Sigmoid colon (tissue), 7 donors: Measurements from ENCODE around the gene OPCML. TPM values are rescaled to one million over a fixed set of nuclear protein-coding genes. Genes with fewer than 3 reads are reported as not detected.

ENCODE experiments used
- DNase-seq: peaks from one replicate; pipeline ENCODE4 v3.0.0-alpha.2; 2019
- H3K27ac ChIP-seq, 4 donors: fragments of 200-600 bp; sonication (generic); one replicate each; pipeline ENCODE4 v1.5.1; 2016 to 2019; ENCODE audit warnings: mild to moderate bottlenecking in 1 of 4
- H3K27me3 ChIP-seq, 3 donors: fragments of 200-600 bp; sonication (generic); one replicate each; pipeline ENCODE4 v1.5.1; 2019; ENCODE audit warnings: mild to moderate bottlenecking in 1 of 3
- H3K36me3 ChIP-seq, 4 donors: fragments of 200-600 bp; sonication (generic); one replicate each; pipeline ENCODE4 v1.5.1; 2016 to 2019
- H3K4me1 ChIP-seq, 4 donors: fragments of 200-600 bp; sonication (generic); one replicate each; pipeline ENCODE4 v1.5.1; 2017 to 2019
- H3K4me3 ChIP-seq, 4 donors: fragments of 200-600 bp; sonication (generic); one replicate each; pipeline ENCODE4 v1.5.1; 2017 to 2019; ENCODE audit warnings: mild to moderate bottlenecking in 2 of 4, moderate library complexity in 1 of 4
- H3K9me3 ChIP-seq, 4 donors: fragments of 200-600 bp in 3 of 4; sonication (generic) in 3 of 4; one replicate each; pipeline versions ENCODE4 v1.5.1 to v1.6.1; 2013 to 2019
- CTCF ChIP-seq, 4 experiments: fragments of 450-650 bp in 3 of 4; fragments of 200-600 bp in 1 of 4; IDR thresholded peaks; one replicate each; pipeline ENCODE4 v1.5.1; 2016 to 2019; ENCODE audit warnings: antibody characterized with exemption in 4 of 4, mild to moderate bottlenecking in 3 of 4, moderate library complexity in 2 of 4
- EP300 ChIP-seq, 4 donors: sonication (generic); formaldehyde crosslinking; IDR thresholded peaks; one replicate each; pipeline ENCODE4 v1.6.1; 2017; ENCODE audit warnings: antibody characterized with exemption in 4 of 4
- POLR2A ChIP-seq, 2 donors: fragments of 450-650 bp; IDR thresholded peaks; one replicate each; pipeline ENCODE4 v1.6.1; 2016; ENCODE audit warnings: antibody characterized with exemption in 2 of 2, mild to moderate bottlenecking in 2 of 2, moderate library complexity in 2 of 2
- POLR2AphosphoS5 ChIP-seq, 4 donors: sonication (generic); formaldehyde crosslinking; IDR thresholded peaks; one replicate each; pipeline ENCODE4 v1.6.1; 2017; ENCODE audit warnings: antibody characterized with exemption in 4 of 4
- WGBS, 2 donors: extraction: QIAGEN DNeasy Blood & Tissue Kit; methylation state at CpG; one replicate each; pipeline ENCODE4 v1.1.7; 2013; 5-methylcytosine and 5-hydroxymethylcytosine counted together
- intact Hi-C: fragments of 100-400 bp; cut with DNase I; formaldehyde crosslinking; loops from one replicate; pipeline ENCODE4 v1.15.1; 2023
- polyA plus RNA-seq, 3 donors: library from polyadenylated mRNA; stranded (reverse); fragments of 200-250 nt; gene quantifications; one replicate each; pipeline ENCODE4 v1.2.3, GENCODE V29; 2013
- total RNA-seq, 4 donors: library from RNA; depleted of rRNA; stranded (reverse); fragments of >200 nt; gene quantifications; one replicate each; pipeline ENCODE4 v1.1.0, GENCODE V29; 2016
- donor health status: healthy with polysubstance abuse.
- donor health status: Bipolar disorder and iron deficiency.
- donor health status: healthy.

The OPCML gene
- total and polyA plus RNA-seq, 7 donors: under 0.01 to 0.14 (median 0.03) TPM; not detected in 4

GRCh38 chr11:132734217-132734616, 798.1 kb downstream of the OPCML start:
- no peaks in the 10 kb centered on the region for H3K36me3 ChIP-seq
- no peaks in the 10 kb centered on the region for H3K4me1 ChIP-seq
- H3K4me3 ChIP-seq: no peak overlapping the region
- no peak for TF ChIP-seq POLR2A (IDR thresholded peaks at IDR 0.05)
- TF ChIP-seq EP300 (IDR thresholded peaks at IDR 0.05): no peak
- TF ChIP-seq POLR2AphosphoS5 (IDR thresholded peaks at IDR 0.05): no peak
- no peak for TF ChIP-seq CTCF (IDR thresholded peaks at IDR 0.05)
- no peak for DNase-seq
- H3K27ac ChIP-seq: no peak overlapping the region
- intact Hi-C loops: no loop called here
- H3K27me3 ChIP-seq: no peaks in the 10 kb centered on the region
- no peaks in the 10 kb centered on the region for H3K9me3 ChIP-seq
- WGBS, 2 donors: 70 to 74% methylated on average over 2 of the region's 2 CpGs

- H3K36me3 ChIP-seq: no peaks in the 10 kb centered on the region
- no peak for DNase-seq
- no peaks in the 10 kb centered on the region for H3K27me3 ChIP-seq
- H3K9me3 ChIP-seq: no peaks in the 10 kb centered on the region
- WGBS, 2 donors: 72% methylated on average over 14 of the region's 14 CpGs
- no peak overlapping the region for H3K4me3 ChIP-seq
- intact Hi-C loops: no loop called here
- no peaks in the 10 kb centered on the region for H3K4me1 ChIP-seq
- TF ChIP-seq POLR2AphosphoS5 (IDR thresholded peaks at IDR 0.05): no peak
- TF ChIP-seq CTCF (IDR thresholded peaks at IDR 0.05): no peak
- no peak overlapping the region for H3K27ac ChIP-seq
Measured at GRCh38 chr11:132728026-132728425, 804.3 kb downstream of the OPCML start.

- Histone ChIP-seq H3K4me3 (no peak overlapping the region), H3K9me3 (no peaks in the 10 kb centered on the region), H3K4me1 (no peaks in the 10 kb centered on the region), H3K27me3 (no peaks in the 10 kb centered on the region), H3K36me3 (no peaks in the 10 kb centered on the region), H3K27ac (no peak overlapping the region)
- no peak for TF ChIP-seq CTCF (IDR thresholded peaks at IDR 0.05)
- no peak for TF ChIP-seq EP300 (IDR thresholded peaks at IDR 0.05)
- TF ChIP-seq POLR2A (IDR thresholded peaks at IDR 0.05): no peak
- no peak for TF ChIP-seq POLR2AphosphoS5 (IDR thresholded peaks at IDR 0.05)
- no peak for DNase-seq
- 67 to 78% methylated on average over 5 of the region's 5 CpGs for WGBS, 2 donors
- intact Hi-C loops: no loop called here
Measured at GRCh38 chr11:132721526-132721925, 810.8 kb downstream of the OPCML start.

GRCh38 chr11:132719684-132720083, 812.6 kb downstream of the OPCML start:
- no peaks in the 10 kb centered on the region for H3K36me3 ChIP-seq
- no peak for DNase-seq
- no peak overlapping the region for H3K27ac ChIP-seq
- no peaks in the 10 kb centered on the region for H3K9me3 ChIP-seq
- no peaks in the 10 kb centered on the region for H3K27me3 ChIP-seq
- 63 to 79% methylated on average over 4 of the region's 4 CpGs for WGBS, 2 donors
- intact Hi-C loops: no loop called here
- no peaks in the 10 kb centered on the region for H3K4me1 ChIP-seq
- no peak overlapping the region for H3K4me3 ChIP-seq
- TF ChIP-seq POLR2AphosphoS5 (IDR thresholded peaks at IDR 0.05): no peak
- TF ChIP-seq EP300 (IDR thresholded peaks at IDR 0.05): no peak
- TF ChIP-seq CTCF (IDR thresholded peaks at IDR 0.05): no peak
- no peak for TF ChIP-seq POLR2A (IDR thresholded peaks at IDR 0.05)
